ENCODE data around the gene DNAH1.

DNA sequence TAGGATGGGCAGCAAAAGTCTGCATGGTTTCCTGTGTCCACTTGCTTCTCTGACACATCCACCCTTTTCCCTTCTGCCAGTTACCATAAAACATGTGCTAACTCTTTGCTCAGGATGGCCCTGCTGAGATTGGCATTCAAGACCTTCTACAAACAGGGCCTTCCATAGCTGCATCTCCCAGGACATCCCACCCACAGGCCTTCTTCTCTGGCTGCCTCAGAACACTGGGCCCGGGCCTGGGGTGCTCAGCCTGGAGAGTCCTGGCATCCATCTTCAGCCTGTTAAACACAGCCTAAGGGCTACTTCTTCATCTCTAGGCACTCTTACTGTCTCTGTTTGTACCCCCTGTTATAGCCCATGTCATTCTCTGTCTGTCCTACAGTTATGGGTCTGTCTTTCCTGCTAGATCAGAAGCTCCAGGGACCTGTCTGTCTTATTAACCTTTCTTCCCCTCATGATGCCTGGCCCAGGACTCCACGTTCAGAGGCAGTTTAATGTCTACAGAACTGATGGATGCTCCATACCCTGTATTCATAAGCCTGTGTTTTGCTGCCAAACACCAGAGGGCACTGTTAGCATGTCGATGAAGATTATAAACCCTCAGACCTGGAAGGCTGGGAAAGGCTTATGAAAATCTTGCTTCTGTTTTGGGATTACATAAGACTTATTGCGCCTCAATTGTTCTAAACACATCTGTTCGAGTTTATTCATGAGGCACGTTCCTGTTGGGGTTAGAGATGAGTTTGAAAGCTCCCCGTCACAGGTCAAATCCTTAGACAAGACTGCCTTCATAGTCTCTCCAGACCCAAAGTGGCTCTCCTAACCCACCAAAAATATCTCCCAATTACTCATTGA lies 112.3 kb downstream of the DNAH1 start:
- TF ChIP-seq, protein P1, sequence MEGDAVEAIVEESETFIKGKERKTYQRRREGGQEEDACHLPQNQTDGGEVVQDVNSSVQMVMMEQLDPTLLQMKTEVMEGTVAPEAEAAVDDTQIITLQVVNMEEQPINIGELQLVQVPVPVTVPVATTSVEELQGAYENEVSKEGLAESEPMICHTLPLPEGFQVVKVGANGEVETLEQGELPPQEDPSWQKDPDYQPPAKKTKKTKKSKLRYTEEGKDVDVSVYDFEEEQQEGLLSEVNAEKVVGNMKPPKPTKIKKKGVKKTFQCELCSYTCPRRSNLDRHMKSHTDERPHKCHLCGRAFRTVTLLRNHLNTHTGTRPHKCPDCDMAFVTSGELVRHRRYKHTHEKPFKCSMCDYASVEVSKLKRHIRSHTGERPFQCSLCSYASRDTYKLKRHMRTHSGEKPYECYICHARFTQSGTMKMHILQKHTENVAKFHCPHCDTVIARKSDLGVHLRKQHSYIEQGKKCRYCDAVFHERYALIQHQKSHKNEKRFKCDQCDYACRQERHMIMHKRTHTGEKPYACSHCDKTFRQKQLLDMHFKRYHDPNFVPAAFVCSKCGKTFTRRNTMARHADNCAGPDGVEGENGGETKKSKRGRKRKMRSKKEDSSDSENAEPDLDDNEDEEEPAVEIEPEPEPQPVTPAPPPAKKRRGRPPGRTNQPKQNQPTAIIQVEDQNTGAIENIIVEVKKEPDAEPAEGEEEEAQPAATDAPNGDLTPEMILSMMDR (IDR thresholded peaks at IDR 0.05) = peak; percentile 54 to 70 (median 58)
- no peak for TF ChIP-seq POLR2A (IDR thresholded peaks at IDR 0.05)
- no peak for TF ChIP-seq EP300 (IDR thresholded peaks at IDR 0.05)
- TF ChIP-seq POLR2AphosphoS5 (IDR thresholded peaks at IDR 0.05) = no peak
